HG03103 (cell line): ENCODE measurements around the gene RALGAPA1.
A peak's percentile ranks its signal among the peaks of the same experiment; 100 is the strongest.
"Not testable (repeated sequence)": the region's sequence is repeated elsewhere in the genome, so short reads cannot be mapped to it uniquely, and the experiment has no call there.

Experiments
- ATAC-seq: cut with Tn5 transposase; IDR thresholded peaks from one replicate; pipeline ENCODE4 v1.9.1; 2021; ENCODE audit warnings: low read depth; ENCODE audit not compliant: unreplicated experiment

RALGAPA1 gene

DNA sequence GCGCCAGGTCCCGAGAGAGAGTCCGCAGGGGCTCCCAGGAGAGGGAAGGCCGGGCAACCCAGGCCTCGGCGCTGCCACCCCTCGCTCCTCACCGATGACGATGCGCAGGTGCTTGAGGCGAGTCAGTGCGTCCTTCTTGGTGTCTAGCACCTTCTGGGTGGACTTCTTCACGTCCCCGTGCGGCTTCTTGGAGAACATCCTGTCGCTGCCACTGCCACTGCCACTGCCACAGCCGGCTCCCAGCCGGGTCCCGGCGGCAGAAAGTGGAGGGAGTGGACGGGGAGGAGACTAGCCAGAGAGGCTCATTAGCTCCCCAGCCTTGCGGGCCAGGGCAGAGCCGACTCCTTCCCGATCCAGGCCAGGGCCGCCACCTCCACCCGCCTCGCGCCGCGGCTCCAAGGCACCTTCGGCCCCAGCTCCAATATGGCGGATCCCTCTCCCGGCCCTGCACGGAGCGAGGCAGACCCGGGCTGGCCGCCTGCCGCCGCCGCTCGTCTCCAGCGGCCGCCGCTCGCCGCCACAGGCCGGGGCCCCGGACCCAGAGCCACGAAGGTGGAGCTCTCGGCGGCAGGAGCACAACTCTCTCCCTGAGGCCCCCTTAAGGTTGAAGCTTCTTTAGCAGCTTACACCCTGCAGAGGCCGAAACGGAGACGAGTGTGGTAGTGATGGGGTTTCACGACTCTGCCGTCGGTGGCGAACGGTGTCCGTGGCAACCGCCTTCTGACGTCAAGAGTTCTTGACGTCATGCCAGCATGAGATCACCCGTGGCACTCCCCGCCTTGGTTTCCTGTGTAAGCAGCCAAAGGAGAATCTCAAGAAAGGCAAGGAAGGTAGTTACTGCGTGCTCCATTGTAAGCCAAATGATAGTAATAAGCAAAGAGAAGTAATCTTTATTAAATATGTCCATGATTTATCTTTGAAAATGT lies at the start of gene RALGAPA1:
Gene RALGAPA1, minus strand, starts transcription at position 658 of the 926 bp plus-strand sequence. Its CDS starts 460 bp downstream, at position 198.
- peak; percentile 95 for ATAC-seq

DNA sequence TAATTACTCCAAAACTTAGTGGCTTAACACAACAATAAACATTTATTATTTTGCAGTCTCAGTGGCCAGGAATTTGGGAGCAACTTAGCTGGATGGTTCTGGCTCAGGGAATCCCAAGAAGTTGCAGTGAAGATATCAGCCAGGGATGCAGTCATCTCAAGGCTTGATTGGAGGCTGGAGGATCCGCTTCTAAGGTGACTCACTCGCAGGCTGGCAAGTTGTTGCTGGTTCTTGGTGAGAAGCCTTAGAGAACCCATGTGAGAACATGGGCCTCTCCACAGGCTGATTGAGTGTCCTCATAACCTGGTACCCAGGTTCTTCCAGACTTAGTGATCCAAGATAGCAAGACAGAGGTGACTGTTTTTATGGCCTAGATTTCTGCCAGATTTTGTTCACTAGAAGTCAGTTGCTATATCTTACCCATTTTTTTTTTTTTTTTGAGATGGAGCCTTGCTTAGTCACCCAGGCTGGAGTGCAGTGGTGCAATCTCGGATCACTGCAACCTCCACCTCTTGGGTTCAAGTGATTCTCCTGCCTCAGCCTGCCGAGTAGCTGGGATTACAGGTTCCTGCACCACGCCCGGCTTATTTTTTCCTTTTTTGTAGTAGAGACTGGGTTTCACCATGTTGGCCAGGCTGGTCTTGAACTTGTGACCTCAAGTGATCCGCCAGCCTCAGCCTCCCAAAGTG lies 49.6 kb upstream of the RALGAPA1 start:
- no peak for ATAC-seq

DNA sequence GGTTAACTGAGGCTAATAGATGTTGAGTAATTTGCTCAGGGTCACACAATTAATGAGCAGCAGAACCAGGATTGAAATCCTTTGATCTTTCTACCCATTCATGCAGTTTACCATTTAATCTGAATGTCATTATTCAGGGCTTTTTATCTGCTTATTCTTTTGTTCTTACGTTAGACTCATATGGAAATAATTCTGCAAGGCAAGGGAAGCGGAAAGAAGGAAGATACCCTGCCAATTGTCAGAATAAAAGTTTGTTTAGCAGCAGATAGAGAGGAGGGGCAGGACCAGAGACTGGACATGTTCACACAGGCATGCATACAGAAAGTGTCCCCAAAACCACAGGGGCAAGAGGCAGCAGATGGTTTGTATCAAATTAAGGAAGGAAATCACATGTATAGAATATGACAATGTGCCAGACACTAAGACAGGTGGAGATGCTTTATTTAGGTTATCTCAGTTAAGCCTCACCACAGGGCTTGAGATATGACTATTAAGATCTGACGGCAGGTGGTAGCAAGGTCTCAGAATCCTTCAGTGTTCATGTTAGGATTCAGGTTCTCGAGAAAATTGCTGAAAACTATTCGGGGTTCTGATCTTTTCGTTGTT lies 46.9 kb upstream of the RALGAPA1 start:
- ATAC-seq, result peak; percentile 96

DNA sequence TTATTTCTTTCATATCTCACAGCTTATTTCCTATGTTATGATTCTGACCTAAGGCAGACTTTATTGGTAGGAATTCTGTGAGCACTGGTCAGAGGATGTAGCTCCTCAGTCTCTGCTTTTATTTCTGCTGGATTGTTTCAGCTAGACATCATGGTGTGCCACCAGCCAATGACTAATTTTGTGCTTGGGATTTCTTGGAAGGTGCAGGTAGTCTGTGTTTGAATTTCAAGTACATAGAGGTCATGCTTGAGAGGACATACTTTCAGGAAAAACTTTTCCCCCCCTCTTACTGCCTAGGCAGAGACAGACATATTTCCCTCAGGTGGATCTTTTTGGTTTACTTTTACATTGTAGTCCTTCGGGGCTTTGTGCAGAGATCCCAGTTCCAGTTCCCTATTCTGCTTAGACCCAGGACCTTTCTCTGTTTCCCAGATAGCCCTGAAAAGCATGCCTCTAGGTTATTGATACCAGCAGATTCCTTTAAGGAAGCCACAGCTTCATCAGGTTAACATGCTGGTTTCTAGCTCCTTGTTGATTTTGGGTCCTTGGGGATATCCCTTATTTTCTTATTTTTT lies 45.7 kb upstream of the RALGAPA1 start:
- no peak for ATAC-seq

DNA sequence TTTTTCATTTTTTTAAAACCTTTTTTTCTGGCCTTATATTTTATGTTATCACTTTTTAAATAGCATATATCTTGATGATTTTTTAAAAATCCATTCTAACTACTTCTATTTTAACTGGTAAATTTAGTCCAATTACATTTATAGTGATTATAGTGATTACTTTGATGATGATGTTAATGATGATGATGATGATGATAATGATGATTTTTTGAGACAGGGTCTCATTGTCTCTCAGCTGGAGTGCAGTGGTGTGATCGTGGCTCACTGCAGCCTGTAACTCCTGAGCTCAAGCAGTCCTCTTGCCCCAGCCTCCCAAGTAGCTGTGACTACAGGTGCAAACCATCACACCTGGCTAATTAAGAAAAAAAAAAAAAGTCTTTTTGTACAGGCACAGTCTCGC lies 44.1 kb upstream of the RALGAPA1 start:
- ATAC-seq, result no peak

DNA sequence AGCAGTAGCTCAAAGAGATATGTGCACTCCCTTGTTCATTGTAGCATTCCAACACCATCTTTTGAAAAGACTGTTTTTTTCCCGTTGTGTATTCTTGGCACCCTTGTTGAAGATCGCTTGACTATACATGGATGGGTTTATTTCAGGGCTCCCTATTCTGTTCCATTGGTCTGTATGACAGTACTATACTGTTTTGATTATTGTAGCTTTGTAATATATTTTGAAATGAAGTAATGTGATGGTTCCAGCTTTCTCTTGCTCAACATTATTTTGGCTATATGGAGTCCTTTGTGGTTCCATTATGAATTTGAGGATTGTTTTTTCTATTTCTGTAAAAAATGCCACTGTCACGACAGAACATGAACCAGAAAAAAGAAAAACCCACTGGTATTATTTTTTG lies 42.7 kb upstream of the RALGAPA1 start:
- no peak for ATAC-seq

DNA sequence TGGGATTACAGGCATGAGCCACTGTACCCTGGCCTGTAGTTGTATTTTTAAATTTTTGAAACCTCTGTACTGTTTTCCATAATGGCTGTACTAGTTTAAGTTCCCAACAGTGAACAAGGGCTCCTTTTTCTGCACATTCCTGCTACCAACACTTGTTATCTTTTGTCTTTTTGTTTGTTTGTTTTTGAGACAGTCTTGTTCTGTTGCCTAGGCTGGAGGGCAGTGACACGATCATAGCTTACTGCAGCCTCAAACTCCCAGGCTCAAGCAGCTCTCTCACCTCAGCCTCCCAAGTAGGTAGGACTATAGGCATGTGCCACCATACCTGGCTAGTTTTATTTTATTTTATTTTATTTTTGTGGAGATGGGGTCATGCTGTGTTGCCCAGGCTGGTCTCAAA lies 40.0 kb upstream of the RALGAPA1 start:
- no peak for ATAC-seq

DNA sequence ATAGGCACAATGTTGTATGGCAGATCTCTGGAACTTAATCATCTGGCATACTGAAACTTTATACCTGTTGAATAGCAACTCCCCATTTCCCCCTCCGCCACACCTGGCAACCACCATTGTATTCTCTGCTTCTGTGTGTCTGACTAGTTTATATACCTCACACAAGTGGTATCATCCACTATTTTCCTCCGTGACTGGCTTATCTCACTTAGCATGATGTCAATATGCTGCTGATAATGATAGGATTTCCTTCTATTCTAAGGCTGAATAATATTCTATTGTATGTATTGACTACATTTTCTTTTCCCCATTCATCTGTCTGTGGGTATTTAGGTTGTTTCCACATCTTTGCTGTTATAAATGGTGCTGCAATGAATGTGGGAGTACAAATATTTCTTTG lies 38.5 kb upstream of the RALGAPA1 start:
- ATAC-seq, result no peak

DNA sequence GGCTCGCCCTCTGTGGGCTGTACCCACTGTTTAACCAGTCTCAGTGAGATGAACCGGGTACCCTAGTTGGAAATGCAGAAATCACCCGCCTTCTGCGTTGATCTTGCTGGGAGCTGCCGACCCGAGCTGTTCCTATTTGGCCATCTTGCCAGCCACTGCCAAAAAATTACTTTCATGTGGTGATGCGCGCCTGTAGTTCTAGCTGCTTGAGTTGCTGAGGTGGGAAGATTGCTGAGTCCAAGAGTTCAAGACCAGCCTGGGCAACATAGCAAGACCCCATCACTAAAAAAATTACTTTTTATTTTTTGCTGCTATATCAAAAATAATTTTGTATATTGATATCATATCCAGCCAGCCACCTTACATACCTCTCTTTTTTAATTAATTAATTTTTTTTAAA lies 35.4 kb upstream of the RALGAPA1 start:
- ATAC-seq, result no peak

DNA sequence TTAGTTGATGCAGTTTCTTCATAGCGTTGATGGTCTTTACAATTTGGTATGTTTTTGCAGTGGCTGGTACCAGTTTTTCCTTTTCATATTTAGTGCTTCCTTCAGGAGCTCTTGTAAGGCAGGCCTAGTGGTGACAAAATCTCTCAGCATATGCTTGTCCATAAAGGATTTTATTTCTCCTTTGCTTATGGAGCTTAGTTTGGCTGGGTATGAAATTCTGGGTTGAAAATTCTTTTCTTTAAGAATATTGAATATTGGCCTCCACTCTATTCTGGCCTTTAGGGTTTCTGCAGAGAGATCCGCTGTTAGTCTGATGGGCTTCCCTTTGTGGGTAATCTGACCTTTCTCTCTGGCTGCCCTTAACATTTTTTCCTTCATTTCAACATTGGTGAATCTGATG lies 33.1 kb upstream of the RALGAPA1 start:
- not testable (repeated sequence) for ATAC-seq

DNA sequence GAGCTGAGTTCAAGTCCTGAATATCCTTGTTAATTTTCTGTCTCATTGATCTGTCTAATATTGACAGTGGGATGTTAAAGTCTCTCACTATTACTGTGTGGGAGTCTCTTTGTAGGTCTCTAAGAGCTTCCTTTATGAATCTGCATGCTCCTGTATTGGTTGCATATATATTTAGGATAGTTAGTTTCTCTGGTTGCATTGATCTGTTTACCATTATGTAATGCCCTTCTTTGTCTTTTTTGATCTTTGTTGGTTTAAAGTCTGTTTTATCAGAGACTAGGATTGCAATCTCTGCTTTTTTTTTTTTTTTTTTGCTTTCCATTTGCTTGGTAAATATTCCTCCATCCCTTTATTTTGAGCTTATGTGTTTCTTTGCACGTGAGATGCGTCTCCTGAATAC lies 32.6 kb upstream of the RALGAPA1 start:
- ATAC-seq, result not testable (repeated sequence)

DNA sequence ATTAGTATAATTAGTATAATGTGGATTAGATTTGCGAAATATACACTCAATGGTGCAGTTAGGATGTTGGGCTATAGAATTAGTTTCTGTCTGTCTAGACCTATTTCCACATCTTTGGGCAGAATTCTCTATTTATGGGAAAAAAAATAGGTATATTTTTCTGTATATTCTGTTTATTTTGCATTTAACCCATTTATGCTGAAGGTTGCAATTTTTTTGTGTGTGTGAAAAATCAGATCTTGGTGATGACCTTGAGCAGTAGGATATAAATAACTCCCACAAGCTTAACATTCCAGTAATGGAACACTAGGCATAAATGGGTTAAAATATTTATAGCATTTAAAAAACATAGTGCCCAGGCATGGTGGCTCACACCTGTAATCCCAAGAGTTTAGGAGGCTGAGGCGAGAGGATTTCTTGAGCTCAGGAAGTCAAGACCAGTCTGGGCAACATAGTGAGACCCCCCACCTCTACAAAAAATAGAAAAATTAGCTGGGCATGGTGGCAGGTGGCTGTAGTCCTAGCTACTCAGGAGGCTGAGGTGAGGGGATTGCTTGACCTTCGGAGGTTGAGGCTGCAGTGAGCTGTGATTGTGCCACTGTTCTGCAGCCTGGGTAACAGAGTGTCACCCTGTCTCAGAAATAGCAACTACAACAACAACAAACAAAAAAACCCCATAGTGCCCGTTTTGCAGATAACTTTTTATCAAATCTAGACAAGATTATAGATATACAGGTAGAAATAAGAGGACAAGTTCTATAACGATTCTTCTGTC lies 26.3 kb upstream of the RALGAPA1 start:
- ATAC-seq, result no peak

DNA sequence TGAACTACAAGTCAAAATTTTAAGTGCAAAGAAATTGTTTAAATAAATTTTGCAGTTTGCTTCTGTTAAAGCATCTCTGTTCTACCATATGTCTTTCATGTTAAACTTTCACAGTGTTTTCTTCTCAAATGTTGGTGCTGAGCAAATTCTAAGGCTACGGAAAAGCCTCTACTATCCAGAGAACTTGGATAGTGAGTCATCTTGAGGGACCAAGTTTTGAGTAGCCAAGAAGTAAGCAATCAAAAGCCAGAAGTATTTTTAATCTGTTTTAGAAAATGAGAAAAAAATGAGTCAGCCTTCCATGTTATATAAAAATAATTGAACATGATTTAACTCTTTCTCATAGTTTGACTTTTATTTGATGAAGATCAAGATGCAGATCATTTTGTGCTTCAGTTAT lies 20.4 kb upstream of the RALGAPA1 start:
- ATAC-seq, result no peak

DNA sequence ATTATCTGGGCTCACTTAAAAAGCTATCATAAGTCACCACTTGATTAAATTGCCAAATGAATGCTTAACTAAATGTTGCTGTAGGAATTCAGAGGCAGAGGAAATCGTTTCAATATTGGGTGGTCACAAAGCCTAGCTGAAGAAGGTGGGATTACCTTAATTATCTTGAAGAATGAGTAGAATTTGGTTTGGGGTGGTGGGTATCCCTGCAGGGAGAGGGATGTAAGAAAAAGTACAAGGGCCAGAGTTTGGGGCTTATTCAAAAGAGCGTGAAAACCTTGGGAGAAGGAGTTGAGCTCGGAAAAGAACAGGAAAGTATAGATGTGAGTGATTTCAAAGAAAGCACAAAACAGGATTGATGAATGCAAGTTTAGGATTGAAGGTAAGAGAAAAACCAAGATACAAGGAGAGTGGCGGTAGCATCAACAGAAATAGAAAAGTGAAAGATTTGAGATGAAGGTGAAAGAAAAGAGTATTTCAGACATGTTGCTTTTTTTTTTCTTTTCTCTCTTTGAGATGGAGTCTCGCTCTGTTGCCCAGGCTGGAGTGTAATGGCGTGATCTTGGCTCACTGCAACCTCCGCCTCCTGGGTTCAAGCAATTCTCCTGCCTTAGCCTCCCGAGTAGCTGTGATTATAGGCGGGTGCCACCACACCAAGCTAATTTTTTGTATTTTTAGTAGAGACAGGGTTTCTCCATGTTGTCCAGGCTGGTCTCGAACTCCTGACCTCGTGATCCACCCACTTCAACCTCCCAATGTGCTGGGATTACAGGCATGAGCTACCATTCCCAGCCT lies 18.8 kb upstream of the RALGAPA1 start:
- ATAC-seq, result no peak

DNA sequence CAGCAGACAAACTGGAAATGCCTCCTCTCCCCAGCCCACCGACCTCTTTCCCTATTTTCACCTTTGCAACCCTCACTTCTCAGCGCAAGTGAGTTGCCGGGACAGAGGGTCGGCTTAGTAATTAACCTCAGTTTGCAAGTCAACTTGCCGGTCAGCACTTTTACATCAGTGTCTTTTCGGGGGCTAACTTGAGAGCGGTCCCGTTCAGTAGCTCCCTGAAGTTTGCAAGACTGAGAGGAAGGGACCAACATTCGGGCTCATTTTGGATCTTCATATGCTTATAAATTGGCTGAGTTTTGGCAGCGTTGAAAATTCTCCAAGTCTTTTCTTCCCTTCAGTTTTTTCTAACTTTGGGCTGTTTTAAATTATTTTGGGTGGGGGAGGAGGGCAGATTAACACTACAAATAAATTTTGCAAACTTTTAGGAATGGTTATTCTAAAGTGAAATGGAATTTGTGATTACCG lies 17.9 kb upstream of the RALGAPA1 start:
- ATAC-seq, result no peak

DNA sequence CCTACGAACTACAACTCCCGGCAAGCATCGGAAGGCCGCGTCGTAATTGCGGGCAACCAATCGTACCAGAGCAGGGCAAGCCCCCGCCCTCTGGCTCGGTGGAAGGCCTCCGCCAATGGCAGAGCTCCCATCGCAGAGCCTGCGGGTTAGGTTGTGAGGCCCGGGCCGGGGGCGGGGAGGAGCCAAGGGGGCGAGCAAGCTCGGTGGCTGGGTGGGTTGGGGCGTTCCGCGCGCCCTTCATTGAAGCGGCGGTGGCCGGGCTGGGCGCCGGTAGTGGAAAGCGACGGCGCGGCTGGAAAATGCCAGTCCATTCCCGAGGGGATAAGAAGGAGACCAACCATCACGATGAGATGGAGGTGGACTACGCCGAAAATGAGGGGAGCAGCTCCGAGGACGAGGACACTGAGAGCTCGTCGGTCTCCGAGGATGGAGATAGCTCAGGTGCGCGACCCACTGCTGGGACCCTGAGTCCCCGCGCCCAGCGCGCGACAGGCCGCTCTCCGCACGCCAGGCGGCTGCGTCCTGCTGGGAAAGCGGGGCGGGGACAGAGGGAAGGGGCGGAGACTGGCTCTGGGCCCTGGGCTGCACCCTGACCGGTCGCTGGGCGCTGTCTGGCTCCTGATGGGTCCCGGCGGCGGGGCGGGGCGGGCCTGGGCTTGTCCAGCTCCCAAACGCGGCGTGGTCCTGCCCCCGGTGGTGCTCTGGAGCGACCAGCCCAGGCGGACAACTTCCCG lies 17.3 kb upstream of the RALGAPA1 start, which contains the start of gene BRMS1L:
Gene BRMS1L, plus strand, starts transcription at position 121 of the 734 bp plus-strand sequence. Its CDS starts 179 bp downstream, at position 300.
- ATAC-seq, result peak; percentile 96

DNA sequence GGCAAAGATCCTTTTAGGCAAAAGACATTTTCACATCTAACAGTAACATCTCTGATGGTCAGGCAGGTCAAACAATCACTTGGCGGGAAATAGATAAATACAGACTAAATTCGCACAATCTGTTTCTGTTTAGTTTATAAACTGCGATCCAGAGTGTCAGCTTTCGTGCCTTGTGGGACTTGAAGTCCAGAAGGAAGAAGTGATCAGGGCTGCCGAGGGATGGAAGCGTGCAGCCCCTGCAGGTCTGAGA lies 16.8 kb upstream of the RALGAPA1 start:
- no peak for ATAC-seq

DNA sequence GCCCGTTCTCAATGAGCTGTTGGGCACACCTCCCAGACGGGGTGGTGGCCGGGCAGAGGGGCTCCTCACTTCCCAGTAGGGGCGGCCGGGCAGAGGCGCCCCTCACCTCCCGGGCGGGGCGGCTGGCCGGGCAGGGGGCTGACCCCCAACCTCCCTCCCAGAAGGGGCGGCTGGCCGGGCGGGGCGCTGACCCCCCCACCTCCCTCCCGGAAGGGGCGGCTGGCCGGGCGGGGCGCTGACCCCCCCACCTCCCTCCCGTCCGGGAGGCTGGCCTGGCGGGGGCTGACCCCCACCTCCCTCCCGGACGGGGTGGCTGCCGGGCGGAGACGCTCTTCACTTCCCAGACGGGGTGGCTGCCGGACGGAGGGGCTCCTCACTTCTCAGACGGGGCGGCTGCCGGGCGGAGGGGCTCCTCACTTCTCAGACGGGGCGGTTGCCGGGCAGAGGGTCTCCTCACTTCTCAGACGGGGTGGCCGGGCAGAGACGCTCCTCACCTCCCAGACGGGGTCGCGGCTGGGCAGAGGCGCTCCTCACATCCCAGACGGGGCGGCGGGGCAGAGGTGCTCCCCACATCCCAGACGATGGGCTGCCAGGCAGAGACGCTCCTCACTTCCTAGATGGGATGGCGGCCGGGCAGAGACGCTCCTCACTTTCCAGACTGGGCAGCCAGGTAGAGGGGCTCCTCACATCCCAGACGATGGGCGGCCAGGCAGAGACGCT lies 15.5 kb upstream of the RALGAPA1 start:
- not testable (repeated sequence) for ATAC-seq
